ENCODE results near the gene TNS1.
A peak's percentile ranks its signal among the peaks of the same experiment; 100 is the strongest.

TNS1 gene

DNA sequence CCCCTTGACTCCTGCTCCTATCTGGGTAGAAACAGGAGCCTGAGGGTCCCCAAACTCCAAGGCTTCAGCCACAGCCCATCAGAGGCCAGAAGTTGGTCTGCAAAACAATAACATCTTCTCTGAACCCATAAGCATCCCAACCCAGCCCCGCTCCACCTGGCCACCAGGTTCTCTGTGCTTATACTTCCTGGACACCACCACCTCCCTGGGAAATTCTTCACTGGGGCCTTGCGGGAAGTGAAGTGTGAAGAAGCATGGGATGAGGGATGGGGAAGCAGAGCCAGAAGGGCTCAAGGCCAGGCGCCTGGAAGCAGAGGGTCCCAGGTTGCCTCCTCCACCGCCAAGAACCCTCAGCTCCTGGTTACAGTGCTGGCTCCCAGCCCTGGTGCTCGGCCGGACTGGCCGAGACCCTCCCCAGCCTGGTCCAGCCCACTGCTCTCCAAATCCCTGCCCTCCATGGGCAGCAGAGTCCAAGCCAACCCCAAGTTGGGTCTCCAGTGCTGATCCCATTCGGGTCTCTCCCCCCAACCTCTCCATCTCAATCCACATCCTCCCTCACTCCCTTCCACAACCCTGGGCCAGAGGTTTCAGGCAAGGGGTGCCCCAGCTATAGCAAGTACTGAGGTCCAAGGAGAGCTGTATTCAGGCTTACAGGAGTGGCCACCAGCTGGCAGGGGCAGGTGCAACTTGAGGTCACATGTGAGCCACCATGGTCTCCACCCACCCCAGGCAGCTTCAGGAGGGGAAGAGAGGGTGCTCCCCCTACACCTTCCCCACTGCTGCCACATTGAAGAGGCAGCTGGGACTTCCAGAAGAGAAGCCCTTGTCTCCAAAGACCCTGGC, 60.7 kb downstream of the TNS1 start:
- DNase-seq, result no peak

GRCh38 chr2:217941339-217941738, 61.5 kb downstream of the TNS1 start:
- DNase-seq, result no peak

- DNase-seq, result no peak
Measured at GRCh38 chr2:217940261-217941220, 62.3 kb downstream of the TNS1 start.

- DNase-seq, result no peak
Measured at GRCh38 chr2:217939629-217940245, 63.1 kb downstream of the TNS1 start.

GRCh38 chr2:217939220-217939619, 63.6 kb downstream of the TNS1 start:
- DNase-seq, result no peak

- no peak for DNase-seq
Measured at GRCh38 chr2:217938036-217938435, 64.8 kb downstream of the TNS1 start.

DNA sequence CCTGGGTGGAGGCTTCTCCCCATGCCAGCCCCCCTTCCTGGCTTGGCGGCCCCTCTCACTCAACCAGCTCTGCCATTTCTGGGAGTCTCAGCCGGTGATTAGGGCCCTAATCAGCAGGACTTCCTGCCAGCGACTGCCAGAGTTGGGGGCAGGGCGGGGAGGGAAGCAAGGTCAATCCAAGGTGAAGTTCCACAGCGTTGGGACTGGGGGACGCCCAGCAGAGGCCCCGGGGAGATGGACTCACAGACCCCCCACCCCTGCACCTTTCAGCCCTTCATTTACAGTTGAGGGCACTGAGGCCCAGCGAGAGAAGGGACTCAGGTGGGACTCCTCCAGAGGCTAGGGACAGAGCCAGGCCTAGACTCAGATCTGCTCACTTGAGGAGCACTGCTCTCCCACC, 65.3 kb downstream of the TNS1 start:
- DNase-seq, result no peak

DNA sequence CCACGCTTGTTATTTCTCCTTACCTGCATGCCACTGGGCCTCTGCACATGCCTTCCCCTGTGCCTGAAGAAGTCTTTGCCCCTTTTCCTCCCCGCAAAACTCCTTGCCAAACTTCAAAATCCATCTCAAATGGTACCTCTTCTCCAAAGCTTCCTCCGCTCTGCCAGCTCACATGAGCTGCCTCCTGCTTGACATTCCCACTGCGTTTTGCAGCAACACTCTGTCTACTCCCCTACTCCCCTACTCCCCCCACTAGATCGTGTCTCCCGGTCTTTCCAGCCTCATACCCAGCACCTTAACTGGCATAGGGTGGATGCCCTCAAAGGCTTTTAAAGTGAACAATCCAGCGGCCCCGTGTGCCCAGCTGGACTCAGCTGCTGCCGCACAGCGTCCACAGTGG, 65.8 kb downstream of the TNS1 start:
- no peak for DNase-seq

- no peak for DNase-seq
Measured at GRCh38 chr2:217935901-217936684, 66.7 kb downstream of the TNS1 start.

DNA sequence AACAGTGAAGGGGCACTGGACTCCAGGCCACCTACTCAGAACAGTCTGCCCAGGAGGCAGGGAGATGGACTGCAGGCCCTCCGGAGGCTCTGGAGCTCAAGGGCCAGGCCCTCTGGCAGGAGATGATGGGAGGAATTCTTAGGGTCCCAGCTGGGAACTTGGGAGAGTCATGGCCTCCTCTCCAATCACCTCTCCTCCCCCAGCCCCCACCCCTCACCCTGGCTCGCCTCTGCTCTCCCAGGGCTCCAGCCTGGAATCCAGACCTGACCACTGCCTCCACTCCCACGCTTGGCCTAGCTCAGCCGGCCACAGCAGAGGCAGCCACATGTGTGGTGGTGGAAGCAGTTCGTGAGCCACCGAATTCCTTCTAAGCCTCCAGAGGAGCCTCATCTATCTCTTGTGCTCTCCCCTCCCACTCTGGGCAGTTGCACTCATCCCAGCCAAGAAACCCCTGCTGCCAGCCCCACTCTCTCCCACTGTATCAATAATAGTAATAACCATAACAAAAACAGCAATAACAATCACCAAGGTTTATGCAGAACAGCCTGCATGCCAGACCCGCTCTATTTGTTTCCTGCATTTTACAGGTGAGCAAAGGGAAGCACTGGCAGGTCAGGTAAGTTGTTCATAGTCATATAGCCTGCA, 67.4 kb downstream of the TNS1 start:
- DNase-seq, result no peak

- no peak for DNase-seq
Measured at GRCh38 chr2:217934321-217935131, 68.3 kb downstream of the TNS1 start.

- peak; percentile 41 to 69 (median 57) for DNase-seq
Measured at GRCh38 chr2:217933617-217933993, 69.2 kb downstream of the TNS1 start.

- DNase-seq, result peak in 2 of 3 experiments; percentile 11 to 37
Measured at GRCh38 chr2:217932803-217933616, 69.8 kb downstream of the TNS1 start.

- no peak for DNase-seq
Measured at GRCh38 chr2:217931846-217932560, 70.8 kb downstream of the TNS1 start.

DNA sequence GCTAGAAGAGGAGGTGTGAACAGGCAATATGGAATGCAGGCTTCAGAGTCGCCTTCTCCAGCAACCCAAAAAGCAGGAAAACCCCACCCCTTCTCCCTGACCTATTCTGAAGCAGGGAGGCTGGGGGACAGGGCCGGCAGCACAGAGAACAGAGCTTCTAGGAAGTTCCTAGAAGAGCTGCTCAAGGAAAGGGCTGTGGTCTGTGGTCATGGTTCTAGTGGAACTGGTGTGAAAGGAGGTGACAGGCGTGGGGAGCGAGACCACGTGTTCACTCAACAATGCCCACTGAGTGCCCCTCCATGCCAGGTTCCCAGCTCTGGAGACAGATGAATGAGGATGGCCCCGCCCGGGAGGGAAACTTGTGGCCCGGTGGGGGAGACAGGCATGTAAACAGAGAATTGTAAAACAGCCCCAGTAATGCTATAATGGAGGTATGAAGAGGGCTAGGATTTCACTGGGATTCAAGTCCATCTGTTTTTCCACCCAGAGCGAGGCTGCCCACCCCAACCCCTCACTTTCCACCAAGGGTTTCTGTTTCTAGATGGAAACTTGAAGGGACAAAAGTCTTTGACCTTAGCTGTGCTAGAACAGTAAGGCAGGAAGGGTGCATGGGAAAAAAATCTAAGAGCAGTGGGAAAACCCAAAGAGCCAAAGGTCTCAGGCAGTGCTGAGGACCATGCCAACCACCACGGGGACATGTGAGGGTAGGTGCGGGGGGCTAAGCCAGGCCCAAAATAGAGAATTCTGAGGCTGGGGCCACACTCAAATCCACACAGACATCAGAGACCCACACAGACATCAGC, 71.8 kb downstream of the TNS1 start:
- DNase-seq, result peak in 1 of 3 experiments; percentile 3

- DNase-seq, result no peak
Measured at GRCh38 chr2:217929757-217930707, 72.8 kb downstream of the TNS1 start.

DNA sequence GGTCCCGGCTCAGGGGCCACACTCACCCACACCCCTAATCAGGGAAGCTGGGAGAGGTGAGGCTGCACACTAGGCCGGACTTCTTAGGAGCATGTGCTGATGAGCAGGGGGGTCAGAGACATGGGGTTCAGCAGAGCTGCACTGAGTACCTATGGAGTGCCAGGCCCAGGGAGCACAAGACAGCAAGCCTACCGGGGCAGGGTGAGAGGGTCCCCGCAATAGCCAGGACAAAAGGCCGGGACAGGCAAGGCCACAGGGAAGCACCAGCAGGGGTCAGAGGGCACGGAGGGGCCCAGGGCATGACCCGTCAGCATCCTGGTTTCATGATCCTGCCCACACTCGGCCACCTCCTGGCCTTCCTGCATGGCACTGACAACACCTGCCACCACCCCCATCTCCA, 73.5 kb downstream of the TNS1 start:
- no peak for DNase-seq
